Bronchial epithelial cell (primary cell): ENCODE data around the gene ADAM12. TPM values are rescaled to one million over a fixed set of nuclear protein-coding genes. Genes with fewer than 3 reads are reported as not detected.

Experiments used
- DNase-seq: peaks from one replicate; pipeline ENCODE4 v3.0.0-alpha.2; 2010; ENCODE audit warnings: low read depth
- FAIRE-seq: peaks from 2 replicates; lab custom pipeline; 2011; peaks lifted over from hg19 to GRCh38; lab: Jason Lieb, UNC
- H3K27me3 ChIP-seq: 2 replicates; pipeline ENCODE4 v1.5.1; 2011; ENCODE audit warnings: low read length; ENCODE audit not compliant: control insufficient read depth, insufficient read depth
- H3K36me3 ChIP-seq: 2 replicates; pipeline ENCODE4 v1.5.1; 2011; ENCODE audit warnings: low read length; ENCODE audit not compliant: control insufficient read depth, insufficient read depth
- H3K4me3 ChIP-seq: 2 replicates; pipeline ENCODE4 v1.5.1; 2011; ENCODE audit warnings: mild to moderate bottlenecking, low read depth, low read length, control low read depth
- CTCF ChIP-seq: IDR thresholded peaks from 2 replicates; pipeline ENCODE4 v1.5.1; 2011; ENCODE audit warnings: mild to moderate bottlenecking, moderate library complexity, low read length, control low read depth, inconsistent platforms; ENCODE audit not compliant: insufficient read depth, severe bottlenecking
- total RNA-seq: library from RNA; depleted of rRNA; stranded (reverse); fragments of >200 nt; gene quantifications from 2 replicates; pipeline ENCODE4 v1.2.1, GENCODE V29; 2014

Gene ADAM12
- total RNA-seq, 1 donor from 2014 or later, result 1.8 TPM

DNA sequence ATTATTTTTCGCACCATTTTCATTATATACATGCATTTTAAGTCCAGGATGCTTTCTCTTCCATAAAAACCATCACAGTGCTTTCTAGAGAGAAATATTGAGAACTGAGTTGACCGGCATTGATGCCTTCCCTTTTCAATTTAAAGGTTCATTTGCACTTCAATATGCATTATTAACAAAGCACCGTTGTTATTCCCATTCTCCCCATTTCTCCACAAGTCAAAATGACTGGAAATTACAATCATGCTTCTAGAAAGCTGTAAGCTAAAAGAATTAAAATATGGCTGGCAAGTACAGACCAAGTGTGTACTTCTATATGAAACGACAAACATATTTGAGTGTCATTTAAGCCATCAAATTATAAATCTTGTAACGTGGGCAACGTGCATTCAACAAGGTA, 272.4 kb downstream of the ADAM12 start:
- no peak for TF ChIP-seq CTCF
- H3K36me3 ChIP-seq, result no peaks in the 10 kb centered on the region
- DNase-seq, result no peak
- no peak for FAIRE-seq
- no peaks in the 10 kb centered on the region for H3K27me3 ChIP-seq
- H3K4me3 ChIP-seq, result no peak overlapping the region

DNA sequence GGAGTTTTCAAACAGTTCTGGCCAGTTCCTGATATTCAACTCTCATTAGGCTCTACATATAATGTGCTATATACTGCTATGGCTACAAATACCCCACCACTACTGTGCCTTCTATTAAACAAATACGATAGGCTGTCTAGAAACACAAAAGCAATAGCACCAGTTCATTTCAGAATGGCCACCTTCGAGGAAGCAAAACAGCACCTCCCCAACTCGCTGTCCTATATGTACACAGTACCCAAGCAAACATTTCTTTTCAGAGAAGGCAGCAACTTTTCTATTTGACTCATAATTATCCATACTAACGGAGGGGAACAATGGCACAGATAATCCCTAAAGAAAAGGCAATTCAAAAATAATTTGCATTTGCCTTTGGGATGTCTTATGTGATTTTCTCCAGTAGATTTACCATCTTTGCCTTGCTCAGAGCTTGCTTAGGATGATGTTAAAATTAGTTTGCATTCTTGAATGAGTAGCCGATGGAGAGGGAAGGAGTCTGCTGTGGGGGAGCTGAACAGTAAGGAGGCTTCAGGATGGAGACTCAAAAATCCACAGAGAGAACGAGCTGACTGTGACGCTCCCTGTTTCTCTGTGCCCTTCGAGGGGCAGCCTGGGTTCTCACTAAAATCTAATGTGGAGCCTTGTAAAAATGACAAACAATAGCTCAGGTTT, 273.3 kb downstream of the ADAM12 start:
- no peak for TF ChIP-seq CTCF
- no peak for DNase-seq
- no peaks in the 10 kb centered on the region for H3K27me3 ChIP-seq
- no peak overlapping the region for H3K4me3 ChIP-seq
- FAIRE-seq, result no peak
- H3K36me3 ChIP-seq, result no peaks in the 10 kb centered on the region

DNA sequence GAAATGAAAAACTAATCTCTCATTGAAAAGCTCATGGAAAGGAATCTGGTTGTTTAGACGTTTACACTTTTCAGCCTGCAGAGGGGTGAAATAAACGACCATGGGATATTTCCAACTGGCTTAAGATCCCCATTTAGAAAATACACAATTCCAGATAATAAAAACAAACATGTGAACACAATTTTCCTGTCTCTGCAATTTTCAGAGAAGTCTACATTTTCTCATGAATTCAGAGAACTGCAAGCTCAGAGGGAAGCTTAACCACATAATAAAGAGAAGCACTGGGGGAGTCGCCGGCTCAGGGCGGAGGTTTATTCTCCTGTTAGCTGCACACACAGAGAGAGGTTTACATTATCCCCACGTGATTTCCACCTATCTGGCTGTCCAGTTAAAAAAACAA, 276.8 kb downstream of the ADAM12 start:
- Histone ChIP-seq H3K4me3 (no peak overlapping the region), H3K27me3 (no peaks in the 10 kb centered on the region), H3K36me3 (no peaks in the 10 kb centered on the region)
- TF ChIP-seq CTCF, result no peak
- DNase-seq (no peak), FAIRE-seq (no peak)

DNA sequence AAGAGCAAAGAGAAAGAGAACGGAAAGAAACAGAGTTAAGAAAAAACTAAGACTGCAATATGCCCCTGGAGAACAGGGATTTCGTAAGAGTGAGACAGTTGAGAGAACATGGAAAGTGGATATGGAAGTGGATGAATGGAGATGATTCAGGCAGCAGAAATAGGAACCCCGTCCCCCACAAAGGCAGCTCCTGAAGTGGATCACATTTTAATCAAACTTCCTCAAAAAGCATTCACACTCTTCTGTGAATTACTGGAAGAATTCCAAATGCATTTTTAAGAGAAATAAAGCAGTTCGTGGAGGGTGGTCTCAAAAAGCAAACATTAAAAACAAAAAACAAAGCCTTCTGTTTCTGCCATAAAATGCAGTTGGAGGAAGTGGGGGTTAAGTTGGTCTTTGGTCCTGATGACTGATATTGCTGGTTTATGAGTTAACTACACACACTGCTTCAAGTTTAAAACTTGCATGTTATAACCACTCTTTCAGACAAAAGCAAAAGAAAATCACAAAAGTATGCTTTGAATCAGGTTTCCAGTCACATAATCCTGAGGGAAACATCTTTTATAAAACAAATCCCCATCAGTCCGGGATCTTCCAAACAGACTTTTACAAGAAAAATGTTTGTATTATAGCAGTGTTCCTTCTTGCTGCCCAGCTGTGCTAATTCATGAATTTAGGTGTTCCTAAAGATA, 277.6 kb downstream of the ADAM12 start:
- FAIRE-seq (no peak), DNase-seq (peak; percentile 45)
- H3K36me3 ChIP-seq, result no peaks in the 10 kb centered on the region
- no peaks in the 10 kb centered on the region for H3K27me3 ChIP-seq
- no peak overlapping the region for H3K4me3 ChIP-seq
- no peak for TF ChIP-seq CTCF

- Histone ChIP-seq H3K4me3 (no peak overlapping the region), H3K36me3 (no peaks in the 10 kb centered on the region), H3K27me3 (no peaks in the 10 kb centered on the region)
- no peak for TF ChIP-seq CTCF
- FAIRE-seq (no peak), DNase-seq (no peak)
These were observed 278.4 kb downstream of the ADAM12 start for GRCh38 chr10:126109893-126110292.
